ENCODE measurements around the gene ACSF2. TPM values are rescaled to one million over a fixed set of nuclear protein-coding genes. Genes with fewer than 3 reads are reported as not detected.

The ACSF2 gene
- total and polyA plus RNA-seq, 2 of the 13 experiments (the other 11 are each of a cell fraction or from before 2014, with no cell fraction given), result 87.3 to 109 TPM

DNA sequence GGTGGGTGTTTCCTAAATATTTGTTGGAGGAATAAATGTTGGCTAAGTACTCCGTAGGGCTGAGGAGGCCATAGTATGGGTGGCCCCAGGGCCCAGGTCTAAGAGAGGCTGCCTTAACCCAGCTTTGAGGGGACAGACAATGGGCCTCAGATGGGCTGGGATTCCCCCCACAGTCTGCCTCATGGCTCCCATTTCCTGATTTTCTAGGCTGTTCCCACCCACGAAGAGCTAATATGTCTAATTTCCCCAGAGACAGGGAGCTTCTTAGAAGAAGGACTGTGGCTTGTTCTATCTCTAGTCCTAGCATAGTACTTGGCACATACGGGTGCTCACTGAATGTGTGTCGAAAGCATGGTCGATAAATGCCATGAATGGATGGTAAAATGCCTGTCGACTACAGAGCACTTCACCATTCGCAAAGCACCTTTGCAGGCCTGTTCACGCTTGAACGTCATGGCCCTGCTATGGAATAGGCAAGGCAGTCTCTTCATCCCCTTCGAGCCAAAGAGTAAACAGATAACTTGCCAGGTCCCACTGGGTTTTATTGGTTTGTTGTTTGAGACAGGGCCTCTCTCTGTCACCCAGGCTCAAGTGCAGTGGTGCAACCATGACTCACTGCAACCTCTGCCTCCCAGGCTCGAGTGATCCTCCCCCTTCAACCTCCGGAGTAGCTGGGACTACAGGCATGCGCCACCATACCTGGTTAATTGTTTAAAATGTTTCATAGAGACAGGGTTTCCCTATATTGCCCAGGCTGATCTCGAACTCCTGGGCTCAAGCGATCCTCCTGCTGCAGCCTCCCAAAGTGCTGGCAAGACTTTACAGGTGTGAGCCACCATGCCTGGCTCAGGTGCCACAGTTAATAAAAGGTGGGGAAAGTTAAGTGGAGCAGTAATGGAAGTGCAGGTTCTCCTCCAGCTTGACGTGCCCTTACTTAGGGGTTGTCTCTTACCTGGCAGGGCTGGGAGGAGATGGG, 33.0 kb downstream of the ACSF2 start (continued):
- TF ChIP-seq KLF16 (CRISPR knock-in tag; IDR thresholded peaks at IDR 0.05) (peak in 1 of 2 experiments; percentile 44; a peak in 1 of 4 replicates), ZNF605 (CRISPR knock-in tag; IDR thresholded peaks at IDR 0.05) (peak; percentile 47; the same call in 1 of the 2 replicates), ZNF614 (CRISPR knock-in tag; IDR thresholded peaks at IDR 0.05; ENCODE audit: borderline replicate concordance) (peak; percentile 82; the same call in 1 of the 2 replicates), SYNCRIP (IDR thresholded peaks at IDR 0.05; ENCODE audit: insufficient read depth, low read depth, low read length) (no peak), HES4 (CRISPR knock-in tag; IDR thresholded peaks at IDR 0.05; ENCODE audit: borderline replicate concordance) (no peak), JARID2 (CRISPR knock-in tag; IDR thresholded peaks at IDR 0.05; ENCODE audit: insufficient replicate concordance) (no peak), CBX5 (CRISPR knock-in tag; IDR thresholded peaks at IDR 0.05; ENCODE audit: borderline replicate concordance) (no peak; the same call in 1 of the 2 replicates), STAG1 (CRISPR knock-in tag; IDR thresholded peaks at IDR 0.05) (0 out of 2 replicates have a peak, but pooled peaks have one; percentile 19), DNMT3B (CRISPR knock-in tag; conservative IDR thresholded peaks at IDR 0.05) (no peak; the same call in 1 of the 2 replicates), ZNF335 (CRISPR knock-in tag; IDR thresholded peaks at IDR 0.05) (peak; percentile 68; the same call in 1 of the 2 replicates), ATRX (CRISPR knock-in tag; IDR thresholded peaks at IDR 0.05; ENCODE audit: borderline replicate concordance) (no peak), GATA4 (IDR thresholded peaks at IDR 0.05; ENCODE audit: borderline replicate concordance, low read depth) (no peak), ZMYM3 (CRISPR knock-in tag; IDR thresholded peaks at IDR 0.05) (peak; percentile 74; the same call in 1 of the 2 replicates), ZNF260 (CRISPR knock-in tag; IDR thresholded peaks at IDR 0.05; ENCODE audit: borderline replicate concordance, low read depth) (no peak)
- TF ChIP-seq, protein P1, sequence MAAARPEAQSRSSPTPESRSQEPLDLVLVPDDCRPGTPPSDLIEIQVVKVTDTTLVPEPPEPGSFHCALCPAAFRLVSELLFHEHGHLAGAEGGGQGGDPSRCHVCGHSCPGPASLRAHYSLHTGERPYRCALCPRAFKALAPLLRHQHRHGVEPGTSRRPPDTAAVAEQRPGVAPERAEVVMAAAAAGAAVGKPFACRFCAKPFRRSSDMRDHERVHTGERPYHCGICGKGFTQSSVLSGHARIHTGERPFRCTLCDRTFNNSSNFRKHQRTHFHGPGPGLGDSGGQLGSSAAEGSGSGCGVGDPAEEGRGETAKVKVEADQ (CRISPR knock-in tag; IDR thresholded peaks at IDR 0.05; ENCODE audit: borderline replicate concordance), result no peak
- TF ChIP-seq, protein P2, sequence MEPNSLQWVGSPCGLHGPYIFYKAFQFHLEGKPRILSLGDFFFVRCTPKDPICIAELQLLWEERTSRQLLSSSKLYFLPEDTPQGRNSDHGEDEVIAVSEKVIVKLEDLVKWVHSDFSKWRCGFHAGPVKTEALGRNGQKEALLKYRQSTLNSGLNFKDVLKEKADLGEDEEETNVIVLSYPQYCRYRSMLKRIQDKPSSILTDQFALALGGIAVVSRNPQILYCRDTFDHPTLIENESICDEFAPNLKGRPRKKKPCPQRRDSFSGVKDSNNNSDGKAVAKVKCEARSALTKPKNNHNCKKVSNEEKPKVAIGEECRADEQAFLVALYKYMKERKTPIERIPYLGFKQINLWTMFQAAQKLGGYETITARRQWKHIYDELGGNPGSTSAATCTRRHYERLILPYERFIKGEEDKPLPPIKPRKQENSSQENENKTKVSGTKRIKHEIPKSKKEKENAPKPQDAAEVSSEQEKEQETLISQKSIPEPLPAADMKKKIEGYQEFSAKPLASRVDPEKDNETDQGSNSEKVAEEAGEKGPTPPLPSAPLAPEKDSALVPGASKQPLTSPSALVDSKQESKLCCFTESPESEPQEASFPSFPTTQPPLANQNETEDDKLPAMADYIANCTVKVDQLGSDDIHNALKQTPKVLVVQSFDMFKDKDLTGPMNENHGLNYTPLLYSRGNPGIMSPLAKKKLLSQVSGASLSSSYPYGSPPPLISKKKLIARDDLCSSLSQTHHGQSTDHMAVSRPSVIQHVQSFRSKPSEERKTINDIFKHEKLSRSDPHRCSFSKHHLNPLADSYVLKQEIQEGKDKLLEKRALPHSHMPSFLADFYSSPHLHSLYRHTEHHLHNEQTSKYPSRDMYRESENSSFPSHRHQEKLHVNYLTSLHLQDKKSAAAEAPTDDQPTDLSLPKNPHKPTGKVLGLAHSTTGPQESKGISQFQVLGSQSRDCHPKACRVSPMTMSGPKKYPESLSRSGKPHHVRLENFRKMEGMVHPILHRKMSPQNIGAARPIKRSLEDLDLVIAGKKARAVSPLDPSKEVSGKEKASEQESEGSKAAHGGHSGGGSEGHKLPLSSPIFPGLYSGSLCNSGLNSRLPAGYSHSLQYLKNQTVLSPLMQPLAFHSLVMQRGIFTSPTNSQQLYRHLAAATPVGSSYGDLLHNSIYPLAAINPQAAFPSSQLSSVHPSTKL (CRISPR knock-in tag; IDR thresholded peaks at IDR 0.05), result peak; percentile 78
- TF ChIP-seq, protein P3, sequence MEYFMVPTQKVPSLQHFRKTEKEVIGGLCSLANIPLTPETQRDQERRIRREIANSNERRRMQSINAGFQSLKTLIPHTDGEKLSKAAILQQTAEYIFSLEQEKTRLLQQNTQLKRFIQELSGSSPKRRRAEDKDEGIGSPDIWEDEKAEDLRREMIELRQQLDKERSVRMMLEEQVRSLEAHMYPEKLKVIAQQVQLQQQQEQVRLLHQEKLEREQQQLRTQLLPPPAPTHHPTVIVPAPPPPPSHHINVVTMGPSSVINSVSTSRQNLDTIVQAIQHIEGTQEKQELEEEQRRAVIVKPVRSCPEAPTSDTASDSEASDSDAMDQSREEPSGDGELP (IDR thresholded peaks at IDR 0.05; ENCODE audit: borderline replicate concordance, low read depth), result no peak
- TF ChIP-seq, protein P4, sequence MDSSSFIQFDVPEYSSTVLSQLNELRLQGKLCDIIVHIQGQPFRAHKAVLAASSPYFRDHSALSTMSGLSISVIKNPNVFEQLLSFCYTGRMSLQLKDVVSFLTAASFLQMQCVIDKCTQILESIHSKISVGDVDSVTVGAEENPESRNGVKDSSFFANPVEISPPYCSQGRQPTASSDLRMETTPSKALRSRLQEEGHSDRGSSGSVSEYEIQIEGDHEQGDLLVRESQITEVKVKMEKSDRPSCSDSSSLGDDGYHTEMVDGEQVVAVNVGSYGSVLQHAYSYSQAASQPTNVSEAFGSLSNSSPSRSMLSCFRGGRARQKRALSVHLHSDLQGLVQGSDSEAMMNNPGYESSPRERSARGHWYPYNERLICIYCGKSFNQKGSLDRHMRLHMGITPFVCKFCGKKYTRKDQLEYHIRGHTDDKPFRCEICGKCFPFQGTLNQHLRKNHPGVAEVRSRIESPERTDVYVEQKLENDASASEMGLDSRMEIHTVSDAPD (CRISPR knock-in tag; IDR thresholded peaks at IDR 0.05), result peak; percentile 86
- TF ChIP-seq, protein P5, sequence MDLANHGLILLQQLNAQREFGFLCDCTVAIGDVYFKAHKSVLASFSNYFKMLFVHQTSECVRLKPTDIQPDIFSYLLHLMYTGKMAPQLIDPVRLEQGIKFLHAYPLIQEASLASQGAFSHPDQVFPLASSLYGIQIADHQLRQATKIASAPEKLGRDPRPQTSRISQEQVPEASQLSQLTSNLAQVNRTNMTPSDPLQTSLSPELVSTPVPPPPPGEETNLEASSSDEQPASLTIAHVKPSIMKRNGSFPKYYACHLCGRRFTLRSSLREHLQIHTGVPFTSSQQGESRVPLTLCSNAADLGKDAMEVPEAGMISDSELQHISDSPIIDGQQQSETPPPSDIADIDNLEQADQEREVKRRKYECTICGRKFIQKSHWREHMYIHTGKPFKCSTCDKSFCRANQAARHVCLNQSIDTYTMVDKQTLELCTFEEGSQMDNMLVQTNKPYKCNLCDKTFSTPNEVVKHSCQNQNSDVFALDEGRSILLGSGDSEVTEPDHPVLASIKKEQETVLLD (CRISPR knock-in tag; IDR thresholded peaks at IDR 0.05; ENCODE audit: low read depth), result no peak

Data from HepG2 (cell line).